Measurements from ENCODE around the gene TCF4. TPM values are rescaled to one million over a fixed set of nuclear protein-coding genes. Genes with fewer than 3 reads are reported as not detected.

The TCF4 gene
- total RNA-seq, 4 donors from 2014 or later = 80.9 to 172 (median 94.0) TPM

GRCh38 chr18:55243857-55244256, 344.1 kb downstream of the TCF4 start:
- WGBS = 39% methylated on average over 6 of the region's 6 CpGs
- DNase-seq (ENCODE audit: low spot score in 2 of 2) = no peak
- no peaks in the 10 kb centered on the region for H3K9me3 ChIP-seq
- H3K4me3 ChIP-seq = no peak overlapping the region
- H3K27ac ChIP-seq = peak overlapping the region; percentile 41
- H3K4me1 ChIP-seq = peaks cover 36% of the 10 kb centered on the region
- H3K36me3 ChIP-seq = no peaks in the 10 kb centered on the region
- no peaks in the 10 kb centered on the region for H3K27me3 ChIP-seq
- no peak for TF ChIP-seq POLR2A (IDR thresholded peaks at IDR 0.05)
- no peak for TF ChIP-seq EP300 (IDR thresholded peaks at IDR 0.05)
- TF ChIP-seq POLR2AphosphoS5 (IDR thresholded peaks at IDR 0.05) = peak in 1 of 3 donors; percentile 13

- no peak for DNase-seq (ENCODE audit: low spot score in 2 of 2)
- 60% methylated on average over 2 of the region's 2 CpGs for WGBS
- Histone ChIP-seq H3K36me3 (no peaks in the 10 kb centered on the region), H3K4me3 (no peak overlapping the region), H3K27ac (no peak overlapping the region), H3K4me1 (peaks cover 36% of the 10 kb centered on the region), H3K9me3 (no peaks in the 10 kb centered on the region), H3K27me3 (no peaks in the 10 kb centered on the region)
- TF ChIP-seq EP300 (IDR thresholded peaks at IDR 0.05) (no peak), CTCF (IDR thresholded peaks at IDR 0.05) (no peak), POLR2AphosphoS5 (IDR thresholded peaks at IDR 0.05) (no peak), POLR2A (IDR thresholded peaks at IDR 0.05) (no peak)
Measured at GRCh38 chr18:55243255-55243654, 344.7 kb downstream of the TCF4 start.

GRCh38 chr18:55240978-55241377, 347.0 kb downstream of the TCF4 start:
- H3K4me3 ChIP-seq = no peak overlapping the region
- no peaks in the 10 kb centered on the region for H3K36me3 ChIP-seq
- no peaks in the 10 kb centered on the region for H3K9me3 ChIP-seq
- no peaks in the 10 kb centered on the region for H3K27me3 ChIP-seq
- DNase-seq (ENCODE audit: low spot score in 2 of 2) = no peak
- WGBS = 67% methylated on average over 5 of the region's 5 CpGs
- TF ChIP-seq POLR2AphosphoS5 (IDR thresholded peaks at IDR 0.05) (no peak), EP300 (IDR thresholded peaks at IDR 0.05) (no peak), POLR2A (IDR thresholded peaks at IDR 0.05) (no peak), CTCF (IDR thresholded peaks at IDR 0.05) (no peak)
- peaks cover 29% of the 10 kb centered on the region for H3K4me1 ChIP-seq
- no peak overlapping the region for H3K27ac ChIP-seq

GRCh38 chr18:55239740-55240139, 348.3 kb downstream of the TCF4 start:
- H3K36me3 ChIP-seq = no peaks in the 10 kb centered on the region
- no peaks in the 10 kb centered on the region for H3K9me3 ChIP-seq
- H3K27ac ChIP-seq = no peak overlapping the region
- H3K4me1 ChIP-seq = peaks cover 20% of the 10 kb centered on the region
- no peaks in the 10 kb centered on the region for H3K27me3 ChIP-seq
- no peak overlapping the region for H3K4me3 ChIP-seq
- TF ChIP-seq CTCF (IDR thresholded peaks at IDR 0.05) = no peak
- no peak for DNase-seq (ENCODE audit: low spot score in 2 of 2)

GRCh38 chr18:55237660-55238059, 350.3 kb downstream of the TCF4 start:
- no peak overlapping the region for H3K4me3 ChIP-seq
- H3K4me1 ChIP-seq = peaks cover 5% of the 10 kb centered on the region
- DNase-seq (ENCODE audit: low spot score in 2 of 2) = no peak
- peaks cover 12% of the 10 kb centered on the region for H3K36me3 ChIP-seq
- WGBS = 96% methylated on average over 3 of the region's 3 CpGs
- H3K27ac ChIP-seq = no peak overlapping the region
- TF ChIP-seq EP300 (IDR thresholded peaks at IDR 0.05) (no peak), POLR2AphosphoS5 (IDR thresholded peaks at IDR 0.05) (no peak), POLR2A (IDR thresholded peaks at IDR 0.05) (no peak), CTCF (IDR thresholded peaks at IDR 0.05) (no peak)
- no peaks in the 10 kb centered on the region for H3K27me3 ChIP-seq
- H3K9me3 ChIP-seq = no peaks in the 10 kb centered on the region

All from suprapubic skin (tissue), 4 donors.